ENCODE results near the gene ACOT13.

ACOT13 gene

DNA sequence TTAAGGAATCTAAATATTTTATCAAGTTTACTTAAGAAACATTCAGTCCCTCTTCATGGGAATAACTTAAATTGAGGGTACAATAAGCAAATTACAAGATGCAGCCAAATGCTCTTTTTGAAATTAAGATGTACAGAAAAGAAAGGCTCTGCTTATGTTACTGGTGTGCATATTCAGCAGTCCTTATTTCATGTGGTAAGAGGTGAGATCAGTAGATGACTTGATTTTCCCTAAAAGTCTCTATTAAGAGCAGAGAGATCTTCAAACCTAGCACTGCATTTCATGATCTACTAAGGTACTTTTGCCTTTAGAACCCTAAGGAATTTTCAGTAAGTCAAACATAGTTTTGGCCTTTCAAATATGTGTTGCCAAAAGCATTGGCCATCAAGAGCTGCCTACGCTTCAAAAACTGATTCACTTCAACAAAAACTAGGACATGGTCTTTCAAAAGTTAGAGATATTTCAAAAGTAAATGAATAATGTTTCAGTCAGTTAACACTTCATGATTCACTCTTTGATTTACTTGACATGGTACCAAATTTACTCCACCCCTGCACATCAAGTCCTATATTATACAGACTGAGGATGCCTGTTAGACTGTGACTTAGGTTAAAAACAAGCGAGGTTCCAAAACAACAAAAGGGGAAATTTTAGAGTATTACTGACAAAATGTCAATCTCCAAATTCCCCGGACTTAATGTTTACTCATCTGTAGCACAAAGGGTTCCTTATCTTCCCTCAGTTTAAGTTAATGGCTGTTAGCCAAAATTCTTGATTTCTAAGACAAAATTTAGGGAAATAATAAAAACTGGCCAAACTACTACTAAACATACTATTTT is 32.9 kb downstream of the ACOT13 start:
- Histone ChIP-seq H3K4me1 (ENCODE audit: control insufficient read depth, low read length) (peaks cover 10% of the 10 kb centered on the region), H3K27me3 (ENCODE audit: control insufficient read depth, low read length) (no peaks in the 10 kb centered on the region), H3K79me2 (ENCODE audit: control insufficient read depth, low read length) (no peaks in the 10 kb centered on the region), H3K9me3 (ENCODE audit: control insufficient read depth, insufficient read depth, low read length) (no peaks in the 10 kb centered on the region), H3K4me2 (ENCODE audit: low read length) (no peak overlapping the region), H3K4me3 (ENCODE audit: low read length) (no peak overlapping the region), H3K36me3 (ENCODE audit: control insufficient read depth, low read length) (peaks cover 39% of the 10 kb centered on the region), H3F3A (ENCODE audit: control insufficient read depth, insufficient read depth) (peaks cover 53% of the 10 kb centered on the region), H3K9me2 (replicated peaks; ENCODE audit: control insufficient read depth, low read length) (no peaks in the 10 kb centered on the region), H3K27ac (ENCODE audit: low read depth, low read length) (no peak overlapping the region), H4K20me1 (ENCODE audit: control insufficient read depth, insufficient read depth, low read depth, low read length) (no peaks in the 10 kb centered on the region)
- TF ChIP-seq EZH2phosphoT487 (IDR thresholded peaks at IDR 0.05; ENCODE audit: borderline replicate concordance, low read length): no peak
- TF ChIP-seq, protein P1, sequence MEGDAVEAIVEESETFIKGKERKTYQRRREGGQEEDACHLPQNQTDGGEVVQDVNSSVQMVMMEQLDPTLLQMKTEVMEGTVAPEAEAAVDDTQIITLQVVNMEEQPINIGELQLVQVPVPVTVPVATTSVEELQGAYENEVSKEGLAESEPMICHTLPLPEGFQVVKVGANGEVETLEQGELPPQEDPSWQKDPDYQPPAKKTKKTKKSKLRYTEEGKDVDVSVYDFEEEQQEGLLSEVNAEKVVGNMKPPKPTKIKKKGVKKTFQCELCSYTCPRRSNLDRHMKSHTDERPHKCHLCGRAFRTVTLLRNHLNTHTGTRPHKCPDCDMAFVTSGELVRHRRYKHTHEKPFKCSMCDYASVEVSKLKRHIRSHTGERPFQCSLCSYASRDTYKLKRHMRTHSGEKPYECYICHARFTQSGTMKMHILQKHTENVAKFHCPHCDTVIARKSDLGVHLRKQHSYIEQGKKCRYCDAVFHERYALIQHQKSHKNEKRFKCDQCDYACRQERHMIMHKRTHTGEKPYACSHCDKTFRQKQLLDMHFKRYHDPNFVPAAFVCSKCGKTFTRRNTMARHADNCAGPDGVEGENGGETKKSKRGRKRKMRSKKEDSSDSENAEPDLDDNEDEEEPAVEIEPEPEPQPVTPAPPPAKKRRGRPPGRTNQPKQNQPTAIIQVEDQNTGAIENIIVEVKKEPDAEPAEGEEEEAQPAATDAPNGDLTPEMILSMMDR (IDR thresholded peaks at IDR 0.05; ENCODE audit: low read depth, low read length, poor library complexity, severe bottlenecking): no peak

DNA sequence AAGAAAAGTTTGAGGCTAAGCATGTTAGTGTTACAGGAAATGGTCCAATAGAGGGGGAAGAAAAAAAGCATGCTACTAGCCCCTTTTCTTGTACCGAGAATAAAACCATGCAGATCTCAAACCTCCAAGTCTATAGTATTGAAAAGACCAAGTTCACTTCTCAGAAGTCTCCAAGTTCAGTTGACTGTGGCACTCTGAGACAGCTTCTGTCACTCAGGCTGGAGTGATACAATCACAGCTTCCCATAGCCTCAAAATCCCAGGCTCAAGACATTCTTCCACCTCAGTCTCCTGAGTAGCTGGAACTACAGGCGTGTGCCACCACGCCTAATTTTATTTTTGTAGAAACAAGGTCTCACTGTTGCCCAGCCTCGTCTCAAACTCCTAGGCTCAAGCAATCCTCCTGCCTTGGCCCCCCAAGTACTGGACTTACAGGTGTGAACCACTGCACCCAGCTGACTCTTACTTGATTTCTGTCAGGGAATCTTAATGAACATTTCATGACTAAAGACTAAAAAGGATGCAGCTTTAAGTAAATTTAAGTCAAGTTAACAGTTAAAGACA is 35.9 kb downstream of the ACOT13 start:
- Histone ChIP-seq H3K4me2 (ENCODE audit: low read length) (no peak overlapping the region), H3K36me3 (ENCODE audit: control insufficient read depth, low read length) (peaks cover 68% of the 10 kb centered on the region), H3K4me1 (ENCODE audit: control insufficient read depth, low read length) (peaks cover 10% of the 10 kb centered on the region), H3K27ac (ENCODE audit: low read depth, low read length) (no peak overlapping the region), H3K4me3 (ENCODE audit: low read length) (no peak overlapping the region), H3K27me3 (ENCODE audit: control insufficient read depth, low read length) (no peaks in the 10 kb centered on the region), H4K20me1 (ENCODE audit: control insufficient read depth, insufficient read depth, low read depth, low read length) (no peaks in the 10 kb centered on the region), H3K9me3 (ENCODE audit: control insufficient read depth, insufficient read depth, low read length) (no peaks in the 10 kb centered on the region), H3F3A (ENCODE audit: control insufficient read depth, insufficient read depth) (peaks cover 58% of the 10 kb centered on the region), H3K79me2 (ENCODE audit: control insufficient read depth, low read length) (no peaks in the 10 kb centered on the region), H3K9me2 (replicated peaks; ENCODE audit: control insufficient read depth, low read length) (no peaks in the 10 kb centered on the region)
- TF ChIP-seq, protein P1 (IDR thresholded peaks at IDR 0.05; ENCODE audit: low read depth, low read length, poor library complexity, severe bottlenecking): no peak
- TF ChIP-seq EZH2phosphoT487 (IDR thresholded peaks at IDR 0.05; ENCODE audit: borderline replicate concordance, low read length): no peak

DNA sequence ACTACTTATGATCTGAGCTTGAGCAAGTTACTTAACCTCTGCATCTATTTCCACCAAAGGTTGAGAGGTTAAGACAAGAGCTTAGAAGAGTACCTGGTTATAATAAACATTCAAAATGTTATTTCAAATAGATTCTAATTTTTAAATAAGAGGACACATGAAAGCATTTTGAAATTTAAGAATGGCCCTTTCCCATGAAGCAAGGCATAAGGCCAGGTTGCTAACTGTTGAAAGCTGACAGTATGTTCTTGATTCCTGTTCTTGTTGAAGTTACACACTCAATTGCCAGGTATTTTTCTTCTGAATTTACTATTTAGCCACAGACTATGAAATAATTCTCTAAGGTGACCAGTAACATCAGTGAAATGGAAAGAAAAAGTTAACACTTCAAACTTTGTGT is 37.6 kb downstream of the ACOT13 start:
- Histone ChIP-seq H3F3A (ENCODE audit: control insufficient read depth, insufficient read depth) (peaks cover 46% of the 10 kb centered on the region), H4K20me1 (ENCODE audit: control insufficient read depth, insufficient read depth, low read depth, low read length) (no peaks in the 10 kb centered on the region), H3K36me3 (ENCODE audit: control insufficient read depth, low read length) (peaks cover 85% of the 10 kb centered on the region), H3K4me2 (ENCODE audit: low read length) (no peak overlapping the region), H3K9me3 (ENCODE audit: control insufficient read depth, insufficient read depth, low read length) (no peaks in the 10 kb centered on the region), H3K4me1 (ENCODE audit: control insufficient read depth, low read length) (peaks cover 10% of the 10 kb centered on the region), H3K27ac (ENCODE audit: low read depth, low read length) (no peak overlapping the region), H3K27me3 (ENCODE audit: control insufficient read depth, low read length) (no peaks in the 10 kb centered on the region), H3K79me2 (ENCODE audit: control insufficient read depth, low read length) (peaks cover 9% of the 10 kb centered on the region), H3K9me2 (replicated peaks; ENCODE audit: control insufficient read depth, low read length) (no peaks in the 10 kb centered on the region), H3K4me3 (ENCODE audit: low read length) (no peak overlapping the region)
- TF ChIP-seq, protein P1 (IDR thresholded peaks at IDR 0.05; ENCODE audit: low read depth, low read length, poor library complexity, severe bottlenecking): no peak
- no peak for TF ChIP-seq EZH2phosphoT487 (IDR thresholded peaks at IDR 0.05; ENCODE audit: borderline replicate concordance, low read length)
